C4-2B (cell line): ENCODE results near the gene CNIH1.

ENCODE experiments used
- ZFX ChIP-seq: fragments of 450-650 bp; IDR thresholded peaks from 2 replicates; pipeline ENCODE4 v1.6.1; 2017
- TF ChIP-seq, protein P1 (sequence below): fragments of 450-650 bp; conservative IDR thresholded peaks from 2 replicates; pipeline ENCODE4 v1.5.1; 2017; ENCODE audit warnings: mild to moderate bottlenecking

DNA sequence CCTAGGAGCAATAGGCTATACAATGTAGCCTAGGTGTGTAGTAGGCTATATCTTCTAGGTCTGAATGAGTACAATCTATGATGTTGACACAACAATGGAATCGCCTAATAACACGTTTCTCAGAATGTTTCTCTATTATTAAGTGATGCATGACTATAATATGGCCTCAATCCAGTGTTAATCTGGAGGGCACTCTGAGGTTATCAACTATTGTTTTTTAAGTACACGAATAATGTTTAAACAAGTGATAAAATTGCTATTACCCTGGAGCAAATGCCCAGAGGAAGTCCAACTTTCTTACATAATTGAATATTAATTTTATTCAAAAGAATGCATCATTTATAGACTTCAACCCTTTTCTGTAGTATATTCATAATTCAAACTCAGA, 16.4 kb upstream of the CNIH1 start:
- TF ChIP-seq, protein P1, sequence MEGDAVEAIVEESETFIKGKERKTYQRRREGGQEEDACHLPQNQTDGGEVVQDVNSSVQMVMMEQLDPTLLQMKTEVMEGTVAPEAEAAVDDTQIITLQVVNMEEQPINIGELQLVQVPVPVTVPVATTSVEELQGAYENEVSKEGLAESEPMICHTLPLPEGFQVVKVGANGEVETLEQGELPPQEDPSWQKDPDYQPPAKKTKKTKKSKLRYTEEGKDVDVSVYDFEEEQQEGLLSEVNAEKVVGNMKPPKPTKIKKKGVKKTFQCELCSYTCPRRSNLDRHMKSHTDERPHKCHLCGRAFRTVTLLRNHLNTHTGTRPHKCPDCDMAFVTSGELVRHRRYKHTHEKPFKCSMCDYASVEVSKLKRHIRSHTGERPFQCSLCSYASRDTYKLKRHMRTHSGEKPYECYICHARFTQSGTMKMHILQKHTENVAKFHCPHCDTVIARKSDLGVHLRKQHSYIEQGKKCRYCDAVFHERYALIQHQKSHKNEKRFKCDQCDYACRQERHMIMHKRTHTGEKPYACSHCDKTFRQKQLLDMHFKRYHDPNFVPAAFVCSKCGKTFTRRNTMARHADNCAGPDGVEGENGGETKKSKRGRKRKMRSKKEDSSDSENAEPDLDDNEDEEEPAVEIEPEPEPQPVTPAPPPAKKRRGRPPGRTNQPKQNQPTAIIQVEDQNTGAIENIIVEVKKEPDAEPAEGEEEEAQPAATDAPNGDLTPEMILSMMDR: no peak
- no peak for TF ChIP-seq ZFX
